Activated T-helper 2 cell treated with anti-CD3 and anti-CD28 coated beads, Interferon-gamma antibody, Interleukin-2, Interleukin-4, amounts not matched to agents 10 μg/mL and 5 μg/mL and 100 μg/mL, durations not matched to agents 14 hours and 24 hours and 36 hours (primary cell): Measurements from ENCODE around the gene LMTK3. TPM values are rescaled to one million over a fixed set of nuclear protein-coding genes. Genes with fewer than 3 reads are reported as not detected.

Experiments
- DNase-seq: peaks from one replicate; pipeline ENCODE4 v3.0.0; 2021; ENCODE audit warnings: low spot score
- H3K27ac Mint-ChIP-seq: one replicate; pipeline ENCODE4 v1.8.0; 2021; ENCODE audit warnings: mixed read lengths
- H3K27me3 Mint-ChIP-seq: one replicate; pipeline ENCODE4 v1.8.0; 2021; ENCODE audit warnings: low read depth, mixed read lengths
- H3K36me3 Mint-ChIP-seq: one replicate; pipeline ENCODE4 v1.8.0; 2021; ENCODE audit warnings: low read depth, mixed read lengths
- H3K4me1 Mint-ChIP-seq: one replicate; pipeline ENCODE4 v1.8.0; 2021; ENCODE audit warnings: low read depth, mixed read lengths
- H3K4me3 Mint-ChIP-seq: one replicate; pipeline ENCODE4 v1.8.0; 2021; ENCODE audit warnings: low read depth, mild to moderate bottlenecking, moderate library complexity, mixed read lengths
- H3K9me3 Mint-ChIP-seq: one replicate; pipeline ENCODE4 v1.8.0; 2021; ENCODE audit warnings: mixed read lengths
- intact Hi-C: fragments of 100-400 bp; cut with micrococcal nuclease; formaldehyde crosslinking; loops from one replicate; pipeline ENCODE4 v1.15.1; 2023
- total RNA-seq: library from RNA; stranded (reverse); gene quantifications from 2 replicates; pipeline ENCODE4 v1.2.3, GENCODE V29; 2022

The LMTK3 gene, protein sequence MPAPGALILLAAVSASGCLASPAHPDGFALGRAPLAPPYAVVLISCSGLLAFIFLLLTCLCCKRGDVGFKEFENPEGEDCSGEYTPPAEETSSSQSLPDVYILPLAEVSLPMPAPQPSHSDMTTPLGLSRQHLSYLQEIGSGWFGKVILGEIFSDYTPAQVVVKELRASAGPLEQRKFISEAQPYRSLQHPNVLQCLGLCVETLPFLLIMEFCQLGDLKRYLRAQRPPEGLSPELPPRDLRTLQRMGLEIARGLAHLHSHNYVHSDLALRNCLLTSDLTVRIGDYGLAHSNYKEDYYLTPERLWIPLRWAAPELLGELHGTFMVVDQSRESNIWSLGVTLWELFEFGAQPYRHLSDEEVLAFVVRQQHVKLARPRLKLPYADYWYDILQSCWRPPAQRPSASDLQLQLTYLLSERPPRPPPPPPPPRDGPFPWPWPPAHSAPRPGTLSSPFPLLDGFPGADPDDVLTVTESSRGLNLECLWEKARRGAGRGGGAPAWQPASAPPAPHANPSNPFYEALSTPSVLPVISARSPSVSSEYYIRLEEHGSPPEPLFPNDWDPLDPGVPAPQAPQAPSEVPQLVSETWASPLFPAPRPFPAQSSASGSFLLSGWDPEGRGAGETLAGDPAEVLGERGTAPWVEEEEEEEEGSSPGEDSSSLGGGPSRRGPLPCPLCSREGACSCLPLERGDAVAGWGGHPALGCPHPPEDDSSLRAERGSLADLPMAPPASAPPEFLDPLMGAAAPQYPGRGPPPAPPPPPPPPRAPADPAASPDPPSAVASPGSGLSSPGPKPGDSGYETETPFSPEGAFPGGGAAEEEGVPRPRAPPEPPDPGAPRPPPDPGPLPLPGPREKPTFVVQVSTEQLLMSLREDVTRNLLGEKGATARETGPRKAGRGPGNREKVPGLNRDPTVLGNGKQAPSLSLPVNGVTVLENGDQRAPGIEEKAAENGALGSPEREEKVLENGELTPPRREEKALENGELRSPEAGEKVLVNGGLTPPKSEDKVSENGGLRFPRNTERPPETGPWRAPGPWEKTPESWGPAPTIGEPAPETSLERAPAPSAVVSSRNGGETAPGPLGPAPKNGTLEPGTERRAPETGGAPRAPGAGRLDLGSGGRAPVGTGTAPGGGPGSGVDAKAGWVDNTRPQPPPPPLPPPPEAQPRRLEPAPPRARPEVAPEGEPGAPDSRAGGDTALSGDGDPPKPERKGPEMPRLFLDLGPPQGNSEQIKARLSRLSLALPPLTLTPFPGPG (N-terminal part only)
- total RNA-seq: 3.1 and 5.1 TPM in 2 replicates

DNA sequence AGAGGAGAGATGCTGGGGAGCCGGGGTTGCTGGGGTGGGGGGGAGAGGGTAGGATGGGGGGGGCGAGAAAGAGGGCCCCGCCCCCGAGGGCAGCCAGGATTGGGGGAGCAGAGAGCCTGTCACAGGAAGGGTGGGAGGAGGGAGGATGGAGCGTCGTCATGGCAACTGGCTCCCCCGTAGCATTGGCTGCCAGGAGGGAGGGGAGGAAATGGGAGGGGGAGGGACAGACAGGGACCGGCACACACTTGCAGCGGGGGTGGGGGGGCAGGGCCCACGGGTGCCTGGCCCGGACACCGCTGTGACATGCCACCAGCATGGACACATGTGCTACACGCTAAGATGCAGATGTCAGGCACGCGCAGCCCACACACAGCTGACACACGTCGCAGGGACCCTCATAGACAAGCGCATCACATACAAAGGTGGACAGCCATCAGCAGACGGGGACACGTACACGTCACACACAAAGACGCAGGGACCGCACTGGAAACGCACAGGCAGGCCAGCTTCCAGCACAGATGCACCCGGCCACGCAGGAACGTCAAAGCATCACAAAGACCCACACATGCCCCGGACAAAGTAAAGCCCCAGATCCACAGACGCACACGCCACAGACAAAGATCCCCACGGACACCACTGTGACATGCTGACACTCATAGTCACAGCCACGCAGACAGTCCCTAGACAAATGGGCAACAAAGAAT, at the start of gene LMTK3:
LMTK3 (minus strand) TSS at position 36 of the 704 bp plus-strand sequence. CDS start 259 bp downstream, outside the sequence.
- Mint-ChIP-seq H3K4me3 (peak within 1 kb of the TSS; percentile 80), H3K4me1 (peaks cover 13% of the 10 kb centered on the region), H3K9me3 (no peaks in the 10 kb centered on the region), H3K27ac (no peak within 1 kb of the TSS), H3K27me3 (no peaks in the 10 kb centered on the region), H3K36me3 (no peaks in the 10 kb centered on the region)
- DNase-seq: peak; percentile 71
- intact Hi-C loops: loop anchor here (2.0 to 5.0 kb wide), 3 partner anchors 67 to 190 kb away; partner anchors contain the start of genes GRWD1 and TMEM143

DNA sequence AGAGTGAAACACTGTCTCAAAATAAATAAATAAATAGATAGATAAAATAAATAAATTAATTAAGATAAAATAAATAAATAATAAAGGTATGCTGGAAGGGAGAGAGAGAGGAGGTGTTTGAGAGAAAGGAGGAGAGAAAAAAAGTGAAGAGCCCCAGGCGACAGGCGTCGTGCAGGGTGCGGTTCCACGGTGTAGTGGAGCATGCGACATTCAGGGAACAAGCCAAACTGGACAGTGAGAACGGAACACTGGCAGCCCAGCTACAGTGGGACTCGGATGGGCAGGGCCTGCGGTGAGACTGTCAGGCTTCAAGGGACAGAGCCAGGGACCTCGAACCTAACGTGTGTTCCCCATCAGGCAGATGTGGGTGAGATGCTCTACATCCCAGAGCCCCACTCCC, 49.8 kb upstream of the LMTK3 start:
- no peak overlapping the region for H3K27ac Mint-ChIP-seq
- H3K4me3 Mint-ChIP-seq: no peak overlapping the region
- no peaks in the 10 kb centered on the region for H3K9me3 Mint-ChIP-seq
- intact Hi-C loops: no loop called here
- DNase-seq: no peak
- peaks cover 1% of the 10 kb centered on the region for H3K27me3 Mint-ChIP-seq
- peaks cover 2% of the 10 kb centered on the region for H3K4me1 Mint-ChIP-seq
- no peaks in the 10 kb centered on the region for H3K36me3 Mint-ChIP-seq

DNA sequence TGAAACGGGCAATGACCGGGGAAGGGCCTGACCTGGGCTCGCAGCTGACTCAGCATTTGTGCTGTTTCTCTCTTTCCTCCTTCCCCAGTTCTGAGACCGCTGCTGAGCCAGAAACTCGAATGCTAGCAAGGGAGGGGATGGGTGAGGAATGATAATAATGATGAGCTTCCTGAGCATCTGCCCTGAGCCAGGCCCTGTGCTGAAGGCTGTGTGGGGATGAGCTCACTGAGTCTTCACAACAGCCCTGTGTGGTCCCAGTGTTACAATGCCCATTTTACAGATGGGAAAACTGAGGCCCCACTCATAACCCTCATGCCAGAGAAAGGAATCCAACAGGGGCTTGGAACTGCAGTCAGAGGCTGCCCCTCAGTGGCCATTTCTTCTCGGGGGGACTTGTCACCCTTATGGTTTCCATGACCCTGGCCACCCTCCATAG, 48.5 kb upstream of the LMTK3 start:
- Mint-ChIP-seq H3K9me3 (no peaks in the 10 kb centered on the region), H3K27me3 (peaks cover 1% of the 10 kb centered on the region), H3K27ac (no peak overlapping the region), H3K4me1 (peaks cover 2% of the 10 kb centered on the region), H3K4me3 (no peak overlapping the region), H3K36me3 (no peaks in the 10 kb centered on the region)
- DNase-seq: no peak
- intact Hi-C loops: no loop called here

DNA sequence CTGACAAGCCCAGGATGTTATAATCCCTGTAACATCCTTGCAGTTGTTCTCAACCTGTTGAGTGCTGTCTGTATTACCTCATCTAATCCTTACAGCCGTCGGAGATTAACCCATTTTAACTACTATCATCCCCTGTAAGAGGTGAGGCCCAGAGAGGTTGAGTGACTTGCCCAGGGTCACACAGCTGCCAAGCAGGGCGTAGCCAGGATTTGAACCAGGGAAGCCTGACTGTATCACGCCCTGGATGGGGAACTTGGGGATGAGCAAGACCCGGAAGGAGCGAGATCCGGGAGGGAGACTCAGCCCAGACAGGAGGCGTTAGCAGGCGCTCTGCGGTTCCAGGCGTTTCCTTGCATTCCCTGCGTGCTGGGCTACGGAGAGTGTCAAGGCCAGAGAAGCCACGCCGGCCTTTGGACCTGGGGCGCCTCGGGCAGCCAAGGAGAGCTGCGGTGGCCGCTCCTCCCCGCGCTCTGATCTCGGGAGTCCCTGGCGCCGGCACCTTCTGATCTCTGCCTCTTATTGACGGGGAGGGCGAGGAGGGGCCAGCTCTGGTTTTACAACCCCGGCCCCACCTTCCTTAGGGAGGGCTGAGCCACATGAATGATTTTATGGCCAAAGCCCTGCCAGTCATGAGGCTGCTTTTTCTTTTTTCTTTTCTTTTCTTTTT, 46.5 kb upstream of the LMTK3 start:
- intact Hi-C loops: no loop called here
- Mint-ChIP-seq H3K27me3 (peaks cover 1% of the 10 kb centered on the region), H3K36me3 (no peaks in the 10 kb centered on the region), H3K9me3 (no peaks in the 10 kb centered on the region), H3K4me3 (no peak overlapping the region), H3K27ac (no peak overlapping the region), H3K4me1 (peaks cover 2% of the 10 kb centered on the region)
- no peak for DNase-seq

DNA sequence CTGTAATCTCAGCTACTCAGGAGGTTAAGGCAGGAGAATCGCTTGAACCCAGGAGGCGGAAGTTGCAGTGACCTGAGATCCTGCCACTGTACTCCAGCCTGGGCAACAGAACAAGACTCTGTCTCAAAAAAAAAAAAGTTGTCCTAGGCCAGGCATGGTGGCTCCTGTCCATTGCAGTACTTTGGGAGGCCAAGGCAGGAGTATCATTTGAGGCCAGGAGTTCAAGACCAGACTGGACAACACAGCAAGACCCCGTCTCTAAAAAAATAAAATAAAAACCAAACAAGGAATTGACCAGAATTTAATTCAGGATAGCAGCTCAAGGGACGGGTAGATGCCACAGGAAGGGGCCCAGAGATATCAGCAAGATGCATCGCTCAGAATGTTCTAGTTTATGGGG, 45.2 kb upstream of the LMTK3 start:
- intact Hi-C loops: no loop called here
- H3K27me3 Mint-ChIP-seq: peaks cover 1% of the 10 kb centered on the region

DNA sequence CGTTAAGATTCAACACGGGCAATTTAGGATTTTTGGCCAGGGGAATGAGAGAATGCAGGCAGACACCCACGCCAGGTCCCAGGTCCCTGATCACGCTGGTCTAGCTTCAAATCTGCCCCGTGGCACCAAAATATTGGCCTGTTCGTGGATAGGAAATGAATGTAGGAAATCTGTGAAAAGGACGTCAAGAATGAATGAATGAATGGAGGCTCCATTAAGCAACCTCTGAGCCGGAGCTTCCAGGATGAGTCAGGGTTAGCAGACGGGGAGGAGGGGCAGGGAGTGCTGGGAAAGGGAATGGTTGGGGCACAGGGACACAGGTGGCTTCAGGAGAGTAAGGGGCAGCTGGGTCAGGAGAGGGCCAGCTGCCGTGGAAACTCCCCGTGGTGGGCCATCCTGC, 44.5 kb upstream of the LMTK3 start:
- DNase-seq: no peak
- intact Hi-C loops: no loop called here
- Mint-ChIP-seq H3K27ac (no peak overlapping the region), H3K36me3 (no peaks in the 10 kb centered on the region), H3K9me3 (no peaks in the 10 kb centered on the region), H3K27me3 (peaks cover 1% of the 10 kb centered on the region), H3K4me3 (no peak overlapping the region), H3K4me1 (peaks cover 2% of the 10 kb centered on the region)

More for the DNA sequence above, 45.2 kb upstream of the LMTK3 start:
- H3K9me3 Mint-ChIP-seq: no peaks in the 10 kb centered on the region
- H3K36me3 Mint-ChIP-seq: no peaks in the 10 kb centered on the region
- no peak overlapping the region for H3K4me3 Mint-ChIP-seq
- no peak for DNase-seq
- no peak overlapping the region for H3K27ac Mint-ChIP-seq
- H3K4me1 Mint-ChIP-seq: peaks cover 2% of the 10 kb centered on the region

DNA sequence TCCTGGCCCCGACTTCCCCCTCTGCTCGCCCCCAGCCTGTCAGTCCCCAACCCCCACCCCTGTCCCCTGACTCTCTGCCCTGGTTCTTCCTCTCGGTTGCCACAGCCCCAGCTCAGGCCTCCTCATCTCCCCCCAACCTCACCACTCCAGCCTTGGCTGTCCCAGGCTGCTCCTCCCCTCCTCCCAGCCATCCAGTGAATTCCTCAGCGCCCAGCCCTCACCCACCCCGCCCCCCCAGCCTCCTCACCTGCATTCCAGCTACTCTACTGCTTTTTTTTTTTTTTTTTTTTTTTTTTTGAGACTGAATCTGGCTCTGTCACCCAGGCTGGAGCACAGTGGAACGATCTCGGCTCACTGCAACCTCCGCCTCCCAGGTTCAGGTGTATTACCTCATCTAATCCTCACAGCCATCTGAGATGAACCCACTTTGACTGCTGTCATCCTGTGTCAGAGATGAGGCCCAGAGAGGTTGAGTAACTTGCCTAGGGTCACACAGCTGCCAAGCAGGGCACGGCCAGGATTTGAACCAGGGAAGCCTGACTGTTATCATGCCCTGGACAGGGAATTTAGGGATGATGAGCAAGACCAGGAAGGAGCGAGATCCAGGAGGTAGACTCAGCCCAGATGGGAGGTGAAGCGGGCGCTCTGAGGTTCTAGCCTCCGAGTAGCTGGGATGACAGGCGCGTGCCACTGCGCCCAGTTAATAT, 42.9 kb upstream of the LMTK3 start:
- DNase-seq: no peak

DNA sequence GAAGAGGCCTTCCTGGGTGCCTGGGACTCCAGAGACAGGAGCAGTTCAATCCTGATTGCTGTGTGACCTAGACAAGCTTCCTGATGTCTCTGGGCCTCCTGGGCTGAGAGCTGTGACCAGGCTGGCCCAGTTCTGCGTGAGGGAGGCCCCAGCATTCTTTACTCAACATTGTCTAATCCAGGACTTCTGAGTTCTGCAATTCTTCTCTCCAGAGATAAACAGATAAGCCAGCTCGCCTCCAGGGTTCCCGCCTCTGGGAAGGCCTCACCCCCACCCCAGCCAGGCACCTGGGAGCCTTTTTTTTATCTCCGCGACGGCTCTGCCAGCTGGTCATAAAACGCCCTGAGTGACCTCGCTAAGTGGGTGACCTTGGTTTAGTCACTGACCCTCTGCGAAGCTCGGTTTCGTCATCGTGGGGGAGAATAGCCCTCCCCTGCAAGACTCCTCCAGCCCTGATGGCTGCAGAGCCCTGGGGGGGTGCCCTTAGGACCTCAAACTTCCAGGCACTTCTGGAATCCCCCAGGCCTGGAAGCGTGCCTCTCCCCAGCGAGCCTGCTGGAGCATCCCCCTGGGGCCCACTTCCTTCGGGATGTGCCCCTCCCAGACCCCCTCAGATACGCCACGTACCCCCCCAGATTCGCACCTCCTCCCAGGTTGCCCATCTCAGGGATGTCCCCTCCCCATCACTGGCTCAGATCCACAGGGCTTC, 42.2 kb upstream of the LMTK3 start:
- peaks cover 1% of the 10 kb centered on the region for H3K27me3 Mint-ChIP-seq
- no peaks in the 10 kb centered on the region for H3K9me3 Mint-ChIP-seq
- no peak overlapping the region for H3K4me3 Mint-ChIP-seq
- no peak for DNase-seq
- intact Hi-C loops: no loop called here
- no peaks in the 10 kb centered on the region for H3K36me3 Mint-ChIP-seq
- no peak overlapping the region for H3K27ac Mint-ChIP-seq
- H3K4me1 Mint-ChIP-seq: peaks cover 2% of the 10 kb centered on the region

More for the DNA sequence above, 42.9 kb upstream of the LMTK3 start:
- Mint-ChIP-seq H3K4me1 (peaks cover 2% of the 10 kb centered on the region), H3K9me3 (no peaks in the 10 kb centered on the region), H3K36me3 (no peaks in the 10 kb centered on the region), H3K27ac (no peak overlapping the region), H3K4me3 (no peak overlapping the region), H3K27me3 (peaks cover 1% of the 10 kb centered on the region)
- intact Hi-C loops: no loop called here

DNA sequence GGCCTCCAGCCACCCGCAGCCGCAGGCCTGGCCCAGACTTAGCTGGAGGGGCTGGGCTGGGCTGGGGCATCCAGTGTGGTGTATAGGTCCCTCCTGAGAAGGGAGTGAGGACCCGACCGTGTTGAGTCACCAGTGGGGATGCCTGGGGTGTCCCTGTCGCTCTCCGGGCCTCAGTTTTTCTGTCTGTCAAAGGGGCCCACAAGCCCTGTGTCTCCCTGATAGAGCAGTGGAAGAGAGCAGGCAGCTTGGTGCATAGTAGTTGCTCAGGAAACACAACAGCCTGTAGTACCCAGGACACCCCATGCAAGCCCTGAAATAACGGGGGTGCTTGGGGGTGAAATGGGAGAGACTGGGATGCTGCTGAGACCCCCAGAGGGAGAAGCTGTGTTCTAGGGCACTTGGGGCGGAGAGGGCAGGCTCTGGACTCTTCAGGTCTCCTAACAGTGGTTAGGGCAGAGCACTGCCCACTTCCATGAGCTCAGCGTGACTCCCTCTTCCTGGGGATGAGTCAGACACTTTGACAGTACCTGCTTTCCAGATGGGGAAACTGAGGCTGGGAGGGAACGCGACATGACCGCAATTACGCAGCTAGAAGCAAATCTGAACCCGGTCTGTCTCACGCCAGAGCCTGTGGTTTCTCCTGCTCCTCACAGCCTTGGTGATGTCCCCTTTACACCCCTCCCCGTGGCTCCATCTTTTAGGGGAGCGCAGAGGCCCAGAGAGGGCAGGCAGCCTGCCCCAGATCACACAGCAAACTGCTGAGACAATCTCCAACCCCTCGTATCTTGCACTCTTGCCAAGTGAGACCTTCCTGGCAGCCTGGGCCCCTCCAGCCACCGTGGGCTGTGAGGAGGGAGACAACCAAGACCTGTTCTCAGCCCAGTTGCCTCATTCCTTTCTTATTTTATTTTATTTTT, 41.0 kb upstream of the LMTK3 start:
- intact Hi-C loops: no loop called here
- no peak for DNase-seq
- Mint-ChIP-seq H3K4me1 (no peaks in the 10 kb centered on the region), H3K4me3 (no peak overlapping the region), H3K27ac (no peak overlapping the region), H3K9me3 (no peaks in the 10 kb centered on the region), H3K27me3 (no peaks in the 10 kb centered on the region), H3K36me3 (no peaks in the 10 kb centered on the region)
